Loucy (cell line): ENCODE measurements around the gene APBB2.

ENCODE experiments used
- H2AFZ ChIP-seq: fragments of 200-600 bp; sonication (generic); 2 replicates; pipeline ENCODE4 v1.6.0; 2016; ENCODE audit warnings: antibody characterized with exemption, mild to moderate bottlenecking, low read length, moderate library complexity
- H3F3A ChIP-seq: fragments of 200-600 bp; 2 replicates; pipeline ENCODE4 v1.6.0; 2016; ENCODE audit warnings: antibody characterized with exemption, low read depth, mild to moderate bottlenecking
- H3K27me3 ChIP-seq: fragments of 200-600 bp; sonication (generic); 2 replicates; pipeline ENCODE4 v1.6.1; 2014; ENCODE audit warnings: low read length, mild to moderate bottlenecking; ENCODE audit not compliant: insufficient read depth, poor library complexity, severe bottlenecking
- H3K36me3 ChIP-seq: fragments of 200-600 bp; sonication (generic); 2 replicates; pipeline ENCODE4 v1.6.1; 2016; ENCODE audit warnings: low read length; ENCODE audit not compliant: insufficient read depth
- H3K4me1 ChIP-seq: fragments of 200-600 bp; sonication (generic); 2 replicates; pipeline ENCODE4 v1.5.1; 2014; ENCODE audit warnings: low read length, mild to moderate bottlenecking; ENCODE audit not compliant: insufficient read depth, poor library complexity, severe bottlenecking
- H3K4me2 ChIP-seq: fragments of 200-600 bp; sonication (generic); 2 replicates; pipeline ENCODE4 v1.6.0; 2014; ENCODE audit warnings: antibody characterized with exemption, low read length, low read depth, mild to moderate bottlenecking; ENCODE audit not compliant: poor library complexity, severe bottlenecking
- H3K4me3 ChIP-seq: fragments of 200-600 bp; sonication (generic); 2 replicates; pipeline ENCODE4 v1.5.1; 2014; ENCODE audit warnings: low read length, mild to moderate bottlenecking, mixed read lengths; ENCODE audit not compliant: poor library complexity, severe bottlenecking
- H3K79me2 ChIP-seq: fragments of 200-600 bp; sonication (generic); 2 replicates; pipeline ENCODE4 v1.6.1; 2014; ENCODE audit warnings: low read length; ENCODE audit not compliant: insufficient read depth
- H3K9ac ChIP-seq: fragments of 200-600 bp; sonication (generic); 2 replicates; pipeline ENCODE4 v1.6.0; 2014; ENCODE audit warnings: mild to moderate bottlenecking, low read depth, low read length, moderate library complexity; ENCODE audit not compliant: poor library complexity, severe bottlenecking
- H3K9me2 ChIP-seq: fragments of 200-600 bp; sonication (generic); replicated peaks from 2 replicates; pipeline ENCODE4 v1.6.1; 2016; ENCODE audit warnings: low read depth, low read length, mixed read lengths
- H3K9me3 ChIP-seq: fragments of 200-600 bp; sonication (generic); 2 replicates; pipeline ENCODE4 v1.6.1; 2014; ENCODE audit warnings: mild to moderate bottlenecking, antibody characterized with exemption, low read length, low read depth; ENCODE audit not compliant: insufficient read depth
- H4K20me1 ChIP-seq: fragments of 200-600 bp; sonication (generic); 2 replicates; pipeline ENCODE4 v1.6.0; 2014; ENCODE audit warnings: antibody characterized with exemption, low read length, mild to moderate bottlenecking; ENCODE audit not compliant: insufficient read depth, poor library complexity, severe bottlenecking
- CTCF ChIP-seq: fragments of 200-600 bp; sonication (generic); conservative IDR thresholded peaks from 2 replicates; pipeline ENCODE4 v1.5.1; 2014; ENCODE audit warnings: mild to moderate bottlenecking, antibody characterized with exemption, low read length
- EZH2phosphoT487 ChIP-seq: fragments of 200-600 bp; IDR thresholded peaks from 2 replicates; pipeline ENCODE4 v1.6.1; 2018; ENCODE audit warnings: antibody characterized with exemption, mild to moderate bottlenecking, moderate library complexity, borderline replicate concordance

APBB2 gene

GRCh38 chr4:41215969-41216293, 1.6 kb upstream of the APBB2 start:
- H3K4me3 ChIP-seq, result peak overlapping the region; percentile 72
- no peaks in the 10 kb centered on the region for H3K79me2 ChIP-seq
- H3K9ac ChIP-seq, result no peak overlapping the region
- H3K9me3 ChIP-seq, result no peaks in the 10 kb centered on the region
- H3K36me3 ChIP-seq, result no peaks in the 10 kb centered on the region
- H3K4me2 ChIP-seq, result peak overlapping the region; percentile 71
- H4K20me1 ChIP-seq, result no peaks in the 10 kb centered on the region
- TF ChIP-seq EZH2phosphoT487 (no peak), CTCF (no peak)
- peak overlapping the region; percentile 74 for H2AFZ ChIP-seq
- H3K27me3 ChIP-seq, result peaks cover 18% of the 10 kb centered on the region
- 0 out of 2 replicates have a peak, but pooled peaks cover 4% of the 10 kb centered on the region for H3F3A ChIP-seq
- H3K9me2 ChIP-seq, result no peaks in the 10 kb centered on the region
- H3K4me1 ChIP-seq, result peaks cover 19% of the 10 kb centered on the region

- H3K9ac ChIP-seq, result no peak overlapping the region
Observed at GRCh38 chr4:41215155-41215554, 813 bp upstream of the APBB2 start.

GRCh38 chr4:41214825-41215146, 444 bp upstream of the APBB2 start:
- H3F3A ChIP-seq, result 0 out of 2 replicates have a peak, but pooled peaks cover 4% of the 10 kb centered on the region
- peak overlapping the region; percentile 77 for H3K4me2 ChIP-seq
- H3K79me2 ChIP-seq, result no peaks in the 10 kb centered on the region
- peaks cover 19% of the 10 kb centered on the region for H3K4me1 ChIP-seq
- H3K27me3 ChIP-seq, result peaks cover 18% of the 10 kb centered on the region
- H3K9me3 ChIP-seq, result no peaks in the 10 kb centered on the region
- no peak for TF ChIP-seq EZH2phosphoT487
- TF ChIP-seq CTCF, result no peak
- peak overlapping the region; percentile 86 for H3K4me3 ChIP-seq
- H3K9ac ChIP-seq, result peak overlapping the region; percentile 53
- peak overlapping the region; percentile 98 for H2AFZ ChIP-seq
- H3K36me3 ChIP-seq, result no peaks in the 10 kb centered on the region
- no peaks in the 10 kb centered on the region for H3K9me2 ChIP-seq
- H4K20me1 ChIP-seq, result no peaks in the 10 kb centered on the region

More at GRCh38 chr4:41215155-41215554, 813 bp upstream of the APBB2 start:
- Histone ChIP-seq H3K9me3 (no peaks in the 10 kb centered on the region), H2AFZ (peak overlapping the region; percentile 98), H3K4me2 (peak overlapping the region; percentile 77), H3K27me3 (peaks cover 18% of the 10 kb centered on the region), H3F3A (0 out of 2 replicates have a peak, but pooled peaks cover 4% of the 10 kb centered on the region), H3K4me3 (peak overlapping the region; percentile 86), H4K20me1 (no peaks in the 10 kb centered on the region), H3K9me2 (no peaks in the 10 kb centered on the region), H3K79me2 (no peaks in the 10 kb centered on the region), H3K36me3 (no peaks in the 10 kb centered on the region), H3K4me1 (peaks cover 19% of the 10 kb centered on the region)
- TF ChIP-seq CTCF (no peak), EZH2phosphoT487 (no peak)
